HG02970 (cell line): ENCODE measurements around the gene BPNT1.
A peak's percentile ranks its signal among the peaks of the same experiment; 100 is the strongest.
"Not testable (repeated sequence)": the region's sequence is repeated elsewhere in the genome, so short reads cannot be mapped to it uniquely, and the experiment has no call there.

Experiments
- ATAC-seq: cut with Tn5 transposase; IDR thresholded peaks from one replicate; pipeline ENCODE4 v1.9.1; 2021; ENCODE audit warnings: mild to moderate bottlenecking, moderate library complexity, moderate number of reproducible peaks; ENCODE audit not compliant: unreplicated experiment, low FRiP score

Gene BPNT1

DNA sequence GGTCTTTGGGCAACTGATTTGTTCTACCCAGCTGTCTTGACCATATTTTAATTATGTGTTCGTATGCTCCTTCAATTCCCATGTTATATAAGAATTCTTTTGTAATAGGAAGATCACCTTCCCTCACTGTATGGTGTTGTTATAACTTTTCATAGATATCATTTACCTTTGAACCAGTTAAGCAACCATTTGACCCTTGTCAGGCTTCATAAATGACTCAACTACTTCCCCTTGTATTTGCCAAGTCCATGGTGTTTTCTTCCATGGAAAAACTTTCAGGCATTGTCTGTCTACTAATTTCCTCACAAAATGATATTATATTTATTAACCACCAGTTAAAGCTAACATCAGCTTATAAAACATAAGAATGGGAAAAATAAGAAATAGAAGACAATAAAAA lies 5.1 kb downstream of the BPNT1 start:
- no peak for ATAC-seq

- no peak for ATAC-seq
Observed at GRCh38 chr1:220077887-220078286, 11.7 kb downstream of the BPNT1 start.

DNA sequence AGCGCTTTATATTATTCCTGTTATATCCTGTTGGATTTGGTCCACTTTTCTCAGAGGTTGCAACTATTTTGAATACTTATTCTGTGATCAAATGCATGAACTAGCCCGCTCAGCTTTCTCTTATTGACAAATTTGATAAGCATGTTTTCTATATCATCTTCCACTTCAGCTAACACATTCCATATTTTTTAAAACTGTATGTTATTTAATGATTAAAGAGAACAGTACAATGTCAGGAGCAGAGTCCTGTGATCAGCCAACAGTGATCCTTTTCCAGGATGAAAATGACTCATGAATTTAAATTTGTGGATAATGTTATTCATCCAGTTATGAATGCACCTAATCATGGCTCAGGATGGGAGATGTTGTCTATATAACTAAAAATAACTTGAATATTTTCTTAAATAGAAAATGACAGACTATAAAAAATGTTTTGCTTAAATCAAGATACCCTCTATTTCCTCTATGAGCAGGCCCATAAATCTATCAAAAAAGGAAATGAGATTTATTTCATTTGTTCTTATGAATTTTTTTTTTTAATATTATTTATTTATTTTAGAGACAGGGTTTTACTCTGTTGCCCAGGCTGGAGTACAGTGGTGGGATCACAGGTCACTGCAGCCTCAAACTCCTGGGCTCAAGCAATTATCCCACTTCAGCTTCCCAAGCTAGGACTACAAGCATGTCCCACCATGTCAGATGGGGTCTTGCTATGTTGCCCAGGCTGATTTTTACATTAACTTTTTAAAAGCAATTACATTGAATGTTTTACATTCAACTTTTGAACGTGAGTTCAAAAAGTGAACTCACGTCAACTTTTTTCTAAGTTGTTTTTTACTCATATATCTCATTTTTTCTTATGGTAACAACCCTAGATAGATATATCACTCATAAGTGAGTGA lies 12.5 kb downstream of the BPNT1 start:
- ATAC-seq = no peak

DNA sequence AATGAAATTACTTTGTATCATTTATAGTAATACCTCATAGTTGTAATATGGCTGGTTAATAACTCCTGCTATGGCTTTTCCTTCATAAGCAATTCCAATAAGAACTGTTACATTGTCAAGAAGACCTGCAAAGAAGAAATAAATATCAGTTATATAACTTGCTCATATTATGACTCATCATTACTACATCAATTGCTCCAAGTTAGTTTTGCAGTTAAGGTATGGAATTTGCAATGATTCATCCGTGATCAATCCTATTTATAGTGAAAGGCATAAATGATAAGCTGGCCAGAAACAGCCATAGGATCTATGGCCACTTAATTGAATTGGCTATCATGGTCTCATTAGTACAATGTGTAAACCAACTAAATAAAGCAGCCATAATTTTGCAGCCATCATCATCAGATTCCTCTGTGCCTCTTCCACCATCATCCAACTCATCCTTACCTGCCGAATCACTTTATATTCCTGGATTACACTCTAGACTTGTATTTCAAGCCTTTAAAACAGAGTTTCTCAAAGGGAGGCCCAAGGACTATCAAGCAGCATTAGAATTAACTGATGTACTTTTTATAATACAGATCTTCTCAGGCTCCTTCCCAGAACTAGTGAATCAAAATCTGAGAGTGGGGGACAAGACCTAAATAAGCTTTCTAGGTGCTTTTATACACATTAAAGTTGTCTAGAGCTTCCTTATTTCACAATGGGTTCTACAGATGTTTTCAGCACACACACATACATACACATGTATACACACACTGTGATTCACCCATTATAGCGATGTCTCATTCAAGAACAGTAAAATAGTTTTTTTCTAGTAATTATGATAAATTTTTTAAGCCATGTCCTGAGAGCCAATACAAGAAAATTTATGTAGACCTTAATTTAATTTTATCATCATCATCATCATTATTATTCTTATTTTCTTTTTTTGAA lies 22.1 kb downstream of the BPNT1 start:
- ATAC-seq = no peak

DNA sequence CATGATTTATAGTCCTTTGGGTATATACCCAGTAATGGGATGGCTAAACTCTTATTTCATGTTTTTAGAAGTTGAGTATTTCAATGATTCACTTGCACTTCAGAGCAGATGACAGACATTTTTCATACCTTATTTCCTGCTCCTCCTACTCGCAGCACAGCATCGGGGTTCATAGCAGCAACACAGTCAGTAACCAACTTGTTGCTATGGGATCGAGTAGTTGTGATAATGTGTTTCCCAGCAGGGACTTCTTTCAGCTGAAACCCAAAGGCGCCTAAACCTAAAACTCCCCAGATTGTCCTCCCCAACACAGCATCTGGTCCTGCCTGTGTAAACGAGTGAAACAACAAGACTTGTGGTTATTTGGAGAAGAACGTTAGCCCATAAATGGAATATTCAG lies 27.0 kb downstream of the BPNT1 start:
- ATAC-seq = no peak

- ATAC-seq = no peak
Observed at GRCh38 chr1:220060876-220061275, 28.7 kb downstream of the BPNT1 start.

DNA sequence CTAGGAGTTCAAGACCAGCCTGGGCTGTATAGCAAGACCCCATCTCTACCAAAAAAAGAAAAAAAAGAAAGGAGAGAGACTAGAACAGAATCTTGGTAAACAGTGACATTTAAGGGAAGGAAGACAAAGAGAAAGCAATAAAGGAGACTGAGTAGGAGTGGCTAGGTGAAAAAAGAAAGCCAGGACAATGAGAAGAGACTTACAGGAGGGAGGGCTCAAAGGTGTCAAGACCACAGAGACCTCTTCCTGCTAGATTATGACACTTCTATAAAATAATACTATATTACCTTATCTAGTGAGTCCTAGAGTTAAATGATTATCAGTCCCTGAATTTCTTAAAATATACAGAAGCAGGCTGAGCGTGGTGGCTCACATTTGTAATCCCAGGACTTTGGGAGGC lies 33.2 kb downstream of the BPNT1 start:
- ATAC-seq = no peak

DNA sequence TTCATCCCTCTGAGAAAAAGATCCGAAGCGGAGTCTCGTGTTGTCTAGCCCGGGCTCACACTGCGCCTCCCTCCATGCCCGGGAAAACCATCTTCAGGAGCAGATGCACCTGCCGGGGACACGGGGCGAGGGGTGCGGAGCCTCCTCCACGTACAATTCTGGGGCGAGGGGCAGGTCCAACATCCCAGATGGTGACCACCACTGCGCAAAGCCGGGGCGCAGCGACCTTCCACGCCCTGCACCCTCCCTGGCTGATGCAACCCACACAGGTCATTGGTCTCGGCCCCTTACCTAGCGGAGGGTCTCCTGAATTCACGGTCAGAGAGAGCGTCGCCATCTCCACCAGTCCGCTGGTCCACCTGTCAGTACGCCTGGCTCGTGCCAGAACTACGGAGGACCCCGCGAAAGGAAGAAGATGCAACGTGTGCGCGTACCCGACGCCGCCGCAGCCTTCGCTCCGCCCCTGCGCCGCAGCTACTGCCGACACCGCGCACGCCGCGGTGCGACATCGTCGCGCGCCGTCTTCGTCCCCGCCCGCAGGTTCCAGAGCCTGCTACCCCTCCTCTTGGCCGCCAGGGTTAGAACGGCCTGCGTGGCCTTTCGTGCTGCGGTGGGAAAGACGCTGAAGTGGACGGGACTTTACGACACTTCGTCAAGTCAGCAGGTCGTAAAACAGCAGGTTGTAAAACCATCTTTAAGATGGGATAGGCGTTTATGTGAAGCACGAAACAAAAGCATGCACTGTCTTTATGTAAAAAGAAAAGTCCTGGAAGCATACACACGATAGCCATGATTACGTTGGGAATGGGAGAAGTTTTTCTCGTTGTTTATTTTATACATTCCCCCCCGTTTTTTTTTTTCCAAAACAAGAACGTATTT lies 43.3 kb downstream of the BPNT1 start, which contains the start of gene EPRS1:
EPRS1 (minus strand) TSS at position 454 of the 879 bp plus-strand sequence; CDS start at position 337, 117 bp downstream.
- peak; percentile 99 for ATAC-seq

DNA sequence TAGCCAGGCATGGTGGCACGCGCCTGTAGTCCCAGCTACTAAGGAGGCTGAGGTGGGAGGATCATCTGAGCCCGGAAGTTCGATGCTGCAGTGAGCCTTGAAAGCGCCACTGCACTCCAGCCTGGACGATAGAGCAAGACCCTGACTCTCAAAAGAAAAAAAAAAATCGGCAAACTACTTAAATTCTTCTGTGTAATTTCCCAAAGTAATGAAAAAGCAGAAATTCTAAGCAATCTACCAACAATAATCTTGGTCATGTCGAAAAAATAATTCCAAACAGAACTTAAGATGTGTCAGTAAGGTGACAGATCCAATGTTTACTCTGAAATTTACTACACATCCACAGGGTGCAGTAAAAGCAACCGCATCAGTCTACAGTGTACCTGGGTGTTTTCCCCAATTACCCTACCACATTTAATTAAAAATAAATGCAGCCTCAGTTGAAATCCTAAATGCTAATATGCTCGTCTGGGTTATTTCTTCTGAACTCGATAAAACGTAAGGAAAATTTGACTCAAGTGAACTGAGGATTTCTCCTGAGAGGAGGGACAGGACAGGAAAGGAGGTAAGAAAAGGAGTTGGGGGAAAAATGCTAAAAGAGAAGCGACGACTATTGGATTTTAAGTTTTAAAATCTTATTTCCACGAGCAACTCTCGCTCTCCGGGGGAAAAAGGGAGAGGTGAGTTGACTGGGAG lies 44.1 kb downstream of the BPNT1 start:
- no peak for ATAC-seq

- no peak for ATAC-seq
Observed at GRCh38 chr1:220044678-220045355, 44.8 kb downstream of the BPNT1 start.

- no peak for ATAC-seq
Observed at GRCh38 chr1:220043646-220044045, 45.9 kb downstream of the BPNT1 start.

DNA sequence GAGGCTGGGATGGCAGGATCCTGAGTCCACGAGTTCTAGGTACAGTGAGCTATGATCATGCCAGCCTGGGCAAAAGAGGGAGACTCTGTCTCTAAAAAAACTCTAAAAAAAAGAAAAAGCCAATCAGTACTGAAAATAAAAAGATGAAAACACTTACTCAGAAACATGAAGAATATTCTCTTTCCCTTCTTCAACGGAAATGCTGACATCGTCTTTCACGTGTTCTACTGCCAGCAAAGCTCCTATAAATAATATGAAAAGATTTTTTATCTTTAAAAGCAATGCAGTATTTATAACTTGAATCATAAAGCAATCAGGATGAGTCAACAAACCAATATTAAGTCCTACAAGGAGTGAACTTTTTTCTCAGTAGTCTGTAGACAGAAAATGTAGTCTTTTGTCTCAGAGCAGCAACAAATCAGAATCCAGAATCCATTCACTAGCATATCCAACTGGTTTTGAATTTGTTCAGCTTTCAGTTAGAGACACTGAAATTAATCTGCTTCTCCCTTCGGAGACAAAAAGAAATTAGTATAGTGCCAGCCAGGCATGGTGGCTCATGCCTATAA lies 49.5 kb downstream of the BPNT1 start:
- ATAC-seq = no peak

- no peak for ATAC-seq
Observed at GRCh38 chr1:220038640-220039039, 50.9 kb downstream of the BPNT1 start.

GRCh38 chr1:220037810-220038209 lies 51.8 kb downstream of the BPNT1 start:
- not testable (repeated sequence) for ATAC-seq

DNA sequence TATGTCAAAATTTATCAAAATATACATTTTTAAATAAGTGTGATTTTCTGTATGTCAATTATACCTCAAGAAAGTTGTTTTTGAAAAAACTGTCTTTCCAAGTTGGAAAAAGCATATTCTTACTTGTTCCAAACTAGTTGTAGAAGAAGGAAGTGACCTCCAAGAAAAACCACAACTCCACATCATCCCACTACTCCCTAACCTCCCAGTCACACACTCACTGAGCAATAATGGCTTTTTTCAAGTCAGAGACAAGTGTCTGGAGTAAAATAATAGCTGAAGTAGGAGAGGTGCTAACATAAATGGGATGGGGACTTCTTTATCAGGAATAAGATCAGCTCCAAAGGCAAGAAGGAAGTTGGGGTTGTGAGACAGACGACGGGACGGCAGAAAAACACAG lies 56.7 kb downstream of the BPNT1 start:
- no peak for ATAC-seq

GRCh38 chr1:220031287-220031686 lies 58.3 kb downstream of the BPNT1 start:
- no peak for ATAC-seq

GRCh38 chr1:220028346-220028895 lies 61.2 kb downstream of the BPNT1 start:
- ATAC-seq = no peak

- ATAC-seq = no peak
Observed at GRCh38 chr1:220019071-220019470, 70.5 kb downstream of the BPNT1 start.
